Activated naive CD4-positive, alpha-beta T cell treated with anti-CD3 and anti-CD28 coated beads, Interleukin-2, amount 10 ng/mL, durations not matched to agents 7 days and 5 days (primary cell): ENCODE measurements around the gene PARD3B.

Experiments
- CTCF ChIA-PET: fragments of 350-600 bp; sonication (Branson Sonifier 250); formaldehyde crosslinking; loops from one replicate; lab custom pipeline; 2021; ENCODE audit warnings: antibody characterized with exemption; lab: Charles Lee
- DNase-seq: peaks from one replicate; pipeline ENCODE4 v3.0.0-alpha.2; 2020
- H3K27ac Mint-ChIP-seq: one replicate; pipeline ENCODE4 v1.8.0; 2021; ENCODE audit warnings: mild to moderate bottlenecking, moderate library complexity, mixed read lengths
- H3K27me3 Mint-ChIP-seq: one replicate; pipeline ENCODE4 v1.8.0; 2021; ENCODE audit warnings: mild to moderate bottlenecking, mixed read lengths
- H3K36me3 Mint-ChIP-seq: one replicate; pipeline ENCODE4 v1.8.0; 2021; ENCODE audit warnings: mixed read lengths
- H3K4me1 Mint-ChIP-seq: one replicate; pipeline ENCODE4 v1.8.0; 2021; ENCODE audit warnings: mixed read lengths
- H3K4me3 Mint-ChIP-seq: one replicate; pipeline ENCODE4 v1.8.0; 2021; ENCODE audit warnings: mild to moderate bottlenecking, moderate library complexity, mixed read lengths
- H3K9me3 Mint-ChIP-seq: one replicate; pipeline ENCODE4 v1.8.0; 2021; ENCODE audit warnings: mixed read lengths

PARD3B gene

GRCh38 chr2:204835786-204836185 lies 290.5 kb downstream of the PARD3B start:
- peaks cover 4% of the 10 kb centered on the region for H3K27me3 Mint-ChIP-seq
- H3K27ac Mint-ChIP-seq: no peak overlapping the region
- no peak overlapping the region for H3K4me3 Mint-ChIP-seq
- no peaks in the 10 kb centered on the region for H3K4me1 Mint-ChIP-seq
- no peak for DNase-seq
- no peaks in the 10 kb centered on the region for H3K36me3 Mint-ChIP-seq
- no peaks in the 10 kb centered on the region for H3K9me3 Mint-ChIP-seq
- CTCF ChIA-PET: no interaction called here

- no peak overlapping the region for H3K4me3 Mint-ChIP-seq
- peaks cover 4% of the 10 kb centered on the region for H3K27me3 Mint-ChIP-seq
- CTCF ChIA-PET: interaction anchor here (1.3 kb wide), 1 partner anchor 835 kb away, joined by 3 read pairs; no protein-coding TSS in a partner anchor
- DNase-seq: no peak
- H3K36me3 Mint-ChIP-seq: no peaks in the 10 kb centered on the region
- H3K27ac Mint-ChIP-seq: no peak overlapping the region
- H3K4me1 Mint-ChIP-seq: peaks cover 11% of the 10 kb centered on the region
- H3K9me3 Mint-ChIP-seq: no peaks in the 10 kb centered on the region
Observed at GRCh38 chr2:204840504-204840903, 295.2 kb downstream of the PARD3B start.

- Mint-ChIP-seq H3K27ac (no peak overlapping the region), H3K4me1 (peaks cover 11% of the 10 kb centered on the region), H3K36me3 (no peaks in the 10 kb centered on the region), H3K9me3 (no peaks in the 10 kb centered on the region), H3K27me3 (peaks cover 4% of the 10 kb centered on the region), H3K4me3 (no peak overlapping the region)
- CTCF ChIA-PET: no interaction called here
- DNase-seq: no peak
Observed at GRCh38 chr2:204842068-204842467, 296.8 kb downstream of the PARD3B start.

DNA sequence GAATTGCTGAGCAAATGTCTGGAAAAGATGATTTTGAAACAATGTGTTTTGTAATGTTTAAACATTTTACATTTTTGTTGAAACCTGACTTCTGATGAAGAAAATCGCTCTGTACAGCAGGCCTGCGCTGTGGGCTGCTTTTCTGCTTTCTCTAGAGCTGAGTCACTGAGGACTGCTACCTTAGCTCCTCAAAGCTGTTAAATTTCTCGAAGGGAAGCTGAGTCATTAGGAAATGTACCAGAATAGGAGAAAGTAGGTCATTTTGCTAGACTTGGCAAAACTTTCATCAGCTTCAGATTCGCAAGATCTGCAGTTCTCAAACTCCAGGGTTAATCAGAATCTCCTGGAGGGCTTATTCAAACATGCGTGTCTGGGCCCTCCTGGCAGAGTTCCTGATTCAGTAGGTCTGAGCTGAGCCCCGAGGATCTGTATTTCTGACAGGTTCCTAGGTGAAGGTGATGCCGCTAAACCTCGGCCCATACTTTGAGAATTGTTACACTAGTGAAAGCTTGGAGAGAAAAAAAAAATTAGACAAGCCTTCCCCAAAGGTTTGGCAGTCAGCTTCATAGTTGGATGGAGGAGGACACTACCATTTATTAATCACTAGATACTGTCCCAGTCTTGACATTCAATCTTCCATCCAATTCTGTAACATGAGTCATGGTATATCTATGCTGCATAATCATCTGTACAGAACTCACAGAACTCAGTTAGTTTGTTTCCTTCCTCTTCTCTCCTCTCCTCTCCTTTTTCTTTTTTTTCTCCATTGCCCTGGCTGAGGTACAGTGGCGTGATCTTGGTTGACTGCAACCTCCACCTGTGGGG lies 297.6 kb downstream of the PARD3B start:
- H3K9me3 Mint-ChIP-seq: no peaks in the 10 kb centered on the region
- H3K27me3 Mint-ChIP-seq: peaks cover 4% of the 10 kb centered on the region
- no peaks in the 10 kb centered on the region for H3K36me3 Mint-ChIP-seq
- peaks cover 11% of the 10 kb centered on the region for H3K4me1 Mint-ChIP-seq
- no peak overlapping the region for H3K27ac Mint-ChIP-seq
- peak; percentile 21 for DNase-seq
- CTCF ChIA-PET: no interaction called here
- H3K4me3 Mint-ChIP-seq: no peak overlapping the region

- Mint-ChIP-seq H3K4me1 (peaks cover 9% of the 10 kb centered on the region), H3K9me3 (no peaks in the 10 kb centered on the region), H3K4me3 (no peak overlapping the region), H3K27me3 (peaks cover 4% of the 10 kb centered on the region), H3K27ac (no peak overlapping the region), H3K36me3 (no peaks in the 10 kb centered on the region)
- no peak for DNase-seq
- CTCF ChIA-PET: no interaction called here
Observed at GRCh38 chr2:204846471-204846870, 301.2 kb downstream of the PARD3B start.

DNA sequence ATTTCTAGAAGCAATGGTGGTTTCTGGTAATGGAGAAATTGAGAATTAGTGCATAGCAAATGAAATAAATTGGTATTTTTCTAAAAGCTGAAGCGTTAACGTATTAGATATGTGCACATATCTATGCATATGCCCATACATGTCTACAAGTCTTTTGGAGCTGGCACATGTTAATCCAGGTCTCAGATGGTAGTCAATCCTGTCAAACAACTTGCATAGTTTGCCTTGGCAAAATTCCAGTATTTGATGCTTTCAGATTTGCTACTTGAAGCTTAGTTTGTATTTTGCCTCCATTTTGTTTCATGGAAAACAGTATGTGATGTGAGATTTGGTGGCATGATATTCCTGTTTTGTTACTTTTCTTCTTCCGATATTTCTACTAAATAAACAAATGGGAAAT lies 304.6 kb downstream of the PARD3B start:
- no peak overlapping the region for H3K4me3 Mint-ChIP-seq
- H3K4me1 Mint-ChIP-seq: no peaks in the 10 kb centered on the region
- no peak overlapping the region for H3K27ac Mint-ChIP-seq
- CTCF ChIA-PET: no interaction called here
- DNase-seq: no peak
- H3K9me3 Mint-ChIP-seq: no peaks in the 10 kb centered on the region
- H3K36me3 Mint-ChIP-seq: no peaks in the 10 kb centered on the region
- H3K27me3 Mint-ChIP-seq: peaks cover 3% of the 10 kb centered on the region

- Mint-ChIP-seq H3K4me1 (no peaks in the 10 kb centered on the region), H3K27ac (no peak overlapping the region), H3K27me3 (peaks cover 3% of the 10 kb centered on the region), H3K9me3 (no peaks in the 10 kb centered on the region), H3K36me3 (no peaks in the 10 kb centered on the region), H3K4me3 (no peak overlapping the region)
- CTCF ChIA-PET: no interaction called here
- no peak for DNase-seq
Observed at GRCh38 chr2:204850581-204850980, 305.3 kb downstream of the PARD3B start.

DNA sequence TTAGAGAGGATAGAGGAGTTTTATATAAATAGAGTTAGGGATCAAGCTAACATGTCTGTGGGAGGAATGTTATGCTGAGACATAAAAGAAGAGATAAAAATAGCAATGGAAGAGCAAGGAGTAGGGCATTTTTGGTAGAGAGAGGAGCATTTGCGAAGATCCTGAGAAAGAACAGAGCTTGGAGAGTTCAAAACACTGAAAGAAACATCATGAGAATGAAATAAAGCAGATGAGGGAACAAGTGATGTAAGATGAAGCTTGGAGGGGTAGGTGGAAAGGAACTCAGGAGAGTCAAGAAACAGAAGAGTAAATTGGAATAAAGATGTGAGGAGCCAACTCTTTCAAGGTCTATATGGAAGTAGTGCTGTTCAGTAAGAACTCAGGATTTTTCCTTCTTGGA lies 308.6 kb downstream of the PARD3B start:
- no peaks in the 10 kb centered on the region for H3K9me3 Mint-ChIP-seq
- H3K4me3 Mint-ChIP-seq: no peak overlapping the region
- no peak overlapping the region for H3K27ac Mint-ChIP-seq
- no peaks in the 10 kb centered on the region for H3K4me1 Mint-ChIP-seq
- CTCF ChIA-PET: interaction anchor here (0.6 kb wide), 1 partner anchor 787 kb away, joined by 3 read pairs; no protein-coding TSS in a partner anchor
- H3K36me3 Mint-ChIP-seq: no peaks in the 10 kb centered on the region
- peaks cover 3% of the 10 kb centered on the region for H3K27me3 Mint-ChIP-seq
- no peak for DNase-seq

GRCh38 chr2:204860274-204860673 lies 315.0 kb downstream of the PARD3B start:
- no peaks in the 10 kb centered on the region for H3K36me3 Mint-ChIP-seq
- peaks cover 15% of the 10 kb centered on the region for H3K27me3 Mint-ChIP-seq
- no peaks in the 10 kb centered on the region for H3K4me1 Mint-ChIP-seq
- H3K27ac Mint-ChIP-seq: no peak overlapping the region
- H3K4me3 Mint-ChIP-seq: no peak overlapping the region
- no peak for DNase-seq
- CTCF ChIA-PET: no interaction called here
- H3K9me3 Mint-ChIP-seq: peaks cover 6% of the 10 kb centered on the region

- CTCF ChIA-PET: no interaction called here
- DNase-seq: no peak
- Mint-ChIP-seq H3K4me3 (no peak overlapping the region), H3K36me3 (peaks cover 2% of the 10 kb centered on the region), H3K27ac (no peak overlapping the region), H3K9me3 (peaks cover 6% of the 10 kb centered on the region), H3K27me3 (peaks cover 15% of the 10 kb centered on the region), H3K4me1 (no peaks in the 10 kb centered on the region)
Observed at GRCh38 chr2:204862809-204863208, 317.5 kb downstream of the PARD3B start.

GRCh38 chr2:204863336-204863735 lies 318.1 kb downstream of the PARD3B start:
- H3K27me3 Mint-ChIP-seq: peaks cover 15% of the 10 kb centered on the region
- no peaks in the 10 kb centered on the region for H3K4me1 Mint-ChIP-seq
- no peak overlapping the region for H3K27ac Mint-ChIP-seq
- H3K4me3 Mint-ChIP-seq: no peak overlapping the region
- H3K9me3 Mint-ChIP-seq: peaks cover 6% of the 10 kb centered on the region
- no peak for DNase-seq
- H3K36me3 Mint-ChIP-seq: peaks cover 2% of the 10 kb centered on the region
- CTCF ChIA-PET: no interaction called here

GRCh38 chr2:204869132-204869823 lies 324.0 kb downstream of the PARD3B start:
- DNase-seq: no peak
- CTCF ChIA-PET: interaction anchor here (6.7 kb wide), 1 partner anchor 806 kb away, joined by 44 read pairs; no protein-coding TSS in a partner anchor
- Mint-ChIP-seq H3K36me3 (peaks cover 20% of the 10 kb centered on the region), H3K27me3 (no peaks in the 10 kb centered on the region), H3K4me1 (peaks cover 43% of the 10 kb centered on the region), H3K4me3 (no peak overlapping the region), H3K9me3 (peaks cover 10% of the 10 kb centered on the region), H3K27ac (no peak overlapping the region)

DNA sequence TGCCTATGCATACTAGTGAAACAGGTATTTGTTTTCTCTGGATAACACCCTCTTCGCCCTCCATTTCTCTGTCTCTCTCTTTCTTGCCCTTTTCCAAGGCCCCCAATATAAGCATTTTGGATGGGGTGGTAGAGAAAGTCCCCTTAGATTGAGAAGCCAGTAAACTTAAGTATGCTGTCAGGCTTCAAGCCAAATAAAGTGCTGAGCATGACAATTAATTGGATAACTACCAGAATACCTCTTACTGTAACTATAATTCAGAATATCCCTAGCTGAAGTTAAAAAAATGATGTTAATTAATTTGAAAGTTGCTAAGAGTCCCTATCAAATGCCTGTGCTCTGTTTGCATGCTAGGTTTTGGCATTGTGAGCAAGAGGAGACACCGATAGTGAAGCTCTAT lies 324.8 kb downstream of the PARD3B start:
- Mint-ChIP-seq H3K27me3 (no peaks in the 10 kb centered on the region), H3K27ac (no peak overlapping the region), H3K36me3 (peaks cover 25% of the 10 kb centered on the region), H3K4me1 (peaks cover 48% of the 10 kb centered on the region), H3K4me3 (no peak overlapping the region), H3K9me3 (peaks cover 10% of the 10 kb centered on the region)
- DNase-seq: no peak
- CTCF ChIA-PET: interaction anchor here (2.3 to 6.7 kb wide), 2 partner anchors 178 to 805 kb away, joined by 6 to 44 read pairs; no protein-coding TSS in a partner anchor

GRCh38 chr2:204871231-204871953 lies 326.1 kb downstream of the PARD3B start:
- CTCF ChIA-PET: interaction anchor here (0.5 to 6.7 kb wide), 11 partner anchors 97 to 811 kb away, joined by 3 to 44 read pairs (median 4); partner anchors contain the start of gene NRP2
- Mint-ChIP-seq H3K27me3 (no peaks in the 10 kb centered on the region), H3K27ac (peak overlapping the region; percentile 34), H3K9me3 (peaks cover 17% of the 10 kb centered on the region), H3K4me1 (peaks cover 61% of the 10 kb centered on the region), H3K4me3 (no peak overlapping the region), H3K36me3 (peaks cover 36% of the 10 kb centered on the region)
- DNase-seq: no peak
